ENCODE data around the gene LRIG1. TPM values are rescaled to one million over a fixed set of nuclear protein-coding genes. Genes with fewer than 3 reads are reported as not detected.
A peak's percentile ranks its signal among the peaks of the same experiment; 100 is the strongest.

Gene LRIG1
- total and polyA plus RNA-seq, 10 of the 15 experiments (the other 5 are each of a cell fraction or from before 2014, with no cell fraction given): 0.84 to 16.4 (median 8.1) TPM

GRCh38 chr3:66390013-66390412, 110.8 kb downstream of the LRIG1 start (continued):
- TF ChIP-seq BCLAF1 (IDR thresholded peaks at IDR 0.05) (no peak), CHD4 (IDR thresholded peaks at IDR 0.05) (peak; percentile 82; the same call in 1 of the 2 replicates), PAX5 (IDR thresholded peaks at IDR 0.05; ENCODE audit: borderline replicate concordance, low read depth, low read length) (no peak), ATF7 (IDR thresholded peaks at IDR 0.05; ENCODE audit: low read depth) (peak; percentile 89), IRF4 (IDR thresholded peaks at IDR 0.05; ENCODE audit: low read depth, low read length) (peak; percentile 79), YY1 (IDR thresholded peaks at IDR 0.05; ENCODE audit: low read depth, low read length) (no peak), BHLHE40 (IDR thresholded peaks at IDR 0.05; ENCODE audit: borderline replicate concordance in 1 of 2, low read depth in 2 of 2, low read length in 1 of 2) (0 out of 4 replicates have a peak, but pooled peaks of 1 of the 2 experiments have one; percentile 23), NR2C1 (IDR thresholded peaks at IDR 0.05) (no peak), ZNF217 (IDR thresholded peaks at IDR 0.05) (0 out of 2 replicates have a peak, but pooled peaks have one; percentile 20), MTA3 (IDR thresholded peaks at IDR 0.05; ENCODE audit: borderline replicate concordance, low read length) (no peak), IKZF2 (IDR thresholded peaks at IDR 0.05) (peak; percentile 49 to 53; a peak in 3 of 4 replicates), NFIC (IDR thresholded peaks at IDR 0.05; ENCODE audit: low read depth, low read length) (peak; percentile 58; the same call in 1 of the 2 replicates), ZBED1 (IDR thresholded peaks at IDR 0.05; ENCODE audit: borderline replicate concordance) (no peak), NFXL1 (IDR thresholded peaks at IDR 0.05; ENCODE audit: borderline replicate concordance) (no peak), BRCA1 (IDR thresholded peaks at IDR 0.05; ENCODE audit: low read depth, low read length) (no peak), FOXM1 (IDR thresholded peaks at IDR 0.05; ENCODE audit: low read depth, low read length) (no peak), FOS (IDR thresholded peaks at IDR 0.05; ENCODE audit: borderline replicate concordance, extremely low read depth, insufficient read length) (no peak)
